ENCODE data around the gene MSI2.

Gene MSI2

GRCh38 chr17:57315061-57316015 is 59.0 kb downstream of the MSI2 start:
- H3K4me3 ChIP-seq (ENCODE audit: low read depth, low read length): no peak overlapping the region
- no peak for DNase-seq (ENCODE audit: low read depth)
- no peak for TF ChIP-seq CTCF (conservative IDR thresholded peaks at IDR 0.05; ENCODE audit: low read depth, low read length)

GRCh38 chr17:57316361-57316760 is 60.0 kb downstream of the MSI2 start:
- DNase-seq (ENCODE audit: low read depth): no peak
- H3K4me3 ChIP-seq (ENCODE audit: low read depth, low read length): no peak overlapping the region
- no peak for TF ChIP-seq CTCF (conservative IDR thresholded peaks at IDR 0.05; ENCODE audit: low read depth, low read length)

GRCh38 chr17:57317079-57317478 is 60.8 kb downstream of the MSI2 start:
- TF ChIP-seq CTCF (conservative IDR thresholded peaks at IDR 0.05; ENCODE audit: low read depth, low read length): no peak
- no peak for DNase-seq (ENCODE audit: low read depth)
- no peak overlapping the region for H3K4me3 ChIP-seq (ENCODE audit: low read depth, low read length)

GRCh38 chr17:57318913-57319312 is 62.6 kb downstream of the MSI2 start:
- DNase-seq (ENCODE audit: low read depth): no peak
- TF ChIP-seq CTCF (conservative IDR thresholded peaks at IDR 0.05; ENCODE audit: low read depth, low read length): no peak
- H3K4me3 ChIP-seq (ENCODE audit: low read depth, low read length): no peak overlapping the region

GRCh38 chr17:57319806-57320205 is 63.5 kb downstream of the MSI2 start:
- TF ChIP-seq CTCF (conservative IDR thresholded peaks at IDR 0.05; ENCODE audit: low read depth, low read length): no peak
- DNase-seq (ENCODE audit: low read depth): no peak
- H3K4me3 ChIP-seq (ENCODE audit: low read depth, low read length): no peak overlapping the region

- no peak overlapping the region for H3K4me3 ChIP-seq (ENCODE audit: low read depth, low read length)
- DNase-seq (ENCODE audit: low read depth): no peak
- TF ChIP-seq CTCF (conservative IDR thresholded peaks at IDR 0.05; ENCODE audit: low read depth, low read length): no peak
Observed at GRCh38 chr17:57323391-57323790, 67.1 kb downstream of the MSI2 start.

- TF ChIP-seq CTCF (conservative IDR thresholded peaks at IDR 0.05; ENCODE audit: low read depth, low read length): no peak
- DNase-seq (ENCODE audit: low read depth): no peak
- H3K4me3 ChIP-seq (ENCODE audit: low read depth, low read length): no peak overlapping the region
Observed at GRCh38 chr17:57324060-57324459, 67.7 kb downstream of the MSI2 start.

All from choroid plexus epithelial cell (primary cell).